DMS53 treated with DMSO at 0.1 percent for 48 hours (cell line): ENCODE results near the gene RNASEH2B.

Source experiments
- DNase-seq: peaks from one replicate; lab custom pipeline; 2025; ENCODE audit not compliant: unreplicated experiment; lab: John Stamatoyannopoulos, UW

The RNASEH2B gene

GRCh38 chr13:50936679-50937078 is 27.1 kb downstream of the RNASEH2B start:
- DNase-seq, result no peak

- peak; percentile 63 for DNase-seq
Measured at GRCh38 chr13:50940509-50940908, 30.9 kb downstream of the RNASEH2B start.

- DNase-seq, result peak; percentile 43
Measured at GRCh38 chr13:50941146-50941545, 31.6 kb downstream of the RNASEH2B start.

- no peak for DNase-seq
Measured at GRCh38 chr13:50942630-50943311, 33.2 kb downstream of the RNASEH2B start.

GRCh38 chr13:50945669-50946068 is 36.1 kb downstream of the RNASEH2B start:
- no peak for DNase-seq

- DNase-seq, result no peak
Measured at GRCh38 chr13:50948601-50949000, 39.0 kb downstream of the RNASEH2B start.

- no peak for DNase-seq
Measured at GRCh38 chr13:50950849-50951248, 41.3 kb downstream of the RNASEH2B start.

- DNase-seq, result no peak
Measured at GRCh38 chr13:50951366-50951765, 41.8 kb downstream of the RNASEH2B start.

GRCh38 chr13:50955241-50955640 is 45.6 kb downstream of the RNASEH2B start:
- DNase-seq, result no peak

- no peak for DNase-seq
Measured at GRCh38 chr13:50955798-50956197, 46.2 kb downstream of the RNASEH2B start.

- no peak for DNase-seq
Measured at GRCh38 chr13:50957620-50958019, 48.0 kb downstream of the RNASEH2B start.

- DNase-seq, result no peak
Measured at GRCh38 chr13:50969691-50970090, 60.1 kb downstream of the RNASEH2B start.

GRCh38 chr13:50970956-50971355 is 61.4 kb downstream of the RNASEH2B start:
- no peak for DNase-seq

- DNase-seq, result no peak
Measured at GRCh38 chr13:50974268-50974667, 64.7 kb downstream of the RNASEH2B start.

GRCh38 chr13:50979187-50979586 is 69.6 kb downstream of the RNASEH2B start:
- DNase-seq, result no peak

- no peak for DNase-seq
Measured at GRCh38 chr13:50981686-50982085, 72.1 kb downstream of the RNASEH2B start.

- peak; percentile 64 for DNase-seq
Measured at GRCh38 chr13:50989476-50989875, 79.9 kb downstream of the RNASEH2B start.

GRCh38 chr13:50990065-50990817 is 80.7 kb downstream of the RNASEH2B start:
- no peak for DNase-seq

- no peak for DNase-seq
Measured at GRCh38 chr13:50990818-50991506, 81.4 kb downstream of the RNASEH2B start.

GRCh38 chr13:50991579-50992521 is 82.3 kb downstream of the RNASEH2B start:
- DNase-seq, result no peak

- DNase-seq, result no peak
Measured at GRCh38 chr13:50993371-50993770, 83.8 kb downstream of the RNASEH2B start.
